Lower leg skin (tissue), 3 donors: ENCODE measurements around the gene CBR4.

ENCODE experiments used
- POLR2A ChIP-seq, 2 donors: fragments of 450-650 bp; IDR thresholded peaks; one replicate each; pipeline ENCODE4 v1.6.1; 2016 to 2017; ENCODE audit warnings: antibody characterized with exemption in 2 of 2, mild to moderate bottlenecking in 1 of 2, moderate library complexity in 1 of 2
- TF ChIP-seq, protein P1 (sequence below), 3 donors: fragments of 450-650 bp; IDR thresholded peaks; one replicate each; pipeline ENCODE4 v1.5.1; 2016; ENCODE audit warnings: antibody characterized with exemption in 3 of 3, mild to moderate bottlenecking in 3 of 3, moderate library complexity in 2 of 3

DNA sequence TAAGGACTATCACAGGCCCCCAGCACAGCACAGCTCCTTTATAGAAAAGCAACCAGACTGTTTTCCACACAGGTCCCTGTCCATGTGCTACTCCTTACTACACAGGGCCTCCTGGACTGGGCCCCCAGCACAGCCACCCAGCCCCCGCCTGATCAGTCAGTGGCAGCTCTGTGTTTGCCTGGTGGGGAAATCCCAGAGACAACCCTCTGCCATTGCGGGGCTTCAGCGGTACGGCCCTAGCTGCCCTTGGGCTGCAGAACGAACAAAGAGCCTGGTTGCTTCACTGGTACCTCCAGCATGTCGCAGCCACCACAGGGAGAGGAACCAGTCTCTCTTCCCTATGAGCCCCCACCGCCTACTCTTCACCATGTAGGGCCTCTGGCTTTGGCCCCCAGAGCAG, 30.7 kb downstream of the CBR4 start:
- TF ChIP-seq, protein P1, sequence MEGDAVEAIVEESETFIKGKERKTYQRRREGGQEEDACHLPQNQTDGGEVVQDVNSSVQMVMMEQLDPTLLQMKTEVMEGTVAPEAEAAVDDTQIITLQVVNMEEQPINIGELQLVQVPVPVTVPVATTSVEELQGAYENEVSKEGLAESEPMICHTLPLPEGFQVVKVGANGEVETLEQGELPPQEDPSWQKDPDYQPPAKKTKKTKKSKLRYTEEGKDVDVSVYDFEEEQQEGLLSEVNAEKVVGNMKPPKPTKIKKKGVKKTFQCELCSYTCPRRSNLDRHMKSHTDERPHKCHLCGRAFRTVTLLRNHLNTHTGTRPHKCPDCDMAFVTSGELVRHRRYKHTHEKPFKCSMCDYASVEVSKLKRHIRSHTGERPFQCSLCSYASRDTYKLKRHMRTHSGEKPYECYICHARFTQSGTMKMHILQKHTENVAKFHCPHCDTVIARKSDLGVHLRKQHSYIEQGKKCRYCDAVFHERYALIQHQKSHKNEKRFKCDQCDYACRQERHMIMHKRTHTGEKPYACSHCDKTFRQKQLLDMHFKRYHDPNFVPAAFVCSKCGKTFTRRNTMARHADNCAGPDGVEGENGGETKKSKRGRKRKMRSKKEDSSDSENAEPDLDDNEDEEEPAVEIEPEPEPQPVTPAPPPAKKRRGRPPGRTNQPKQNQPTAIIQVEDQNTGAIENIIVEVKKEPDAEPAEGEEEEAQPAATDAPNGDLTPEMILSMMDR (IDR thresholded peaks at IDR 0.05), result no peak
- no peak for TF ChIP-seq POLR2A (IDR thresholded peaks at IDR 0.05)
